IMR-90 (cell line): Measurements from ENCODE around the gene INPP5A. TPM values are rescaled to one million over a fixed set of nuclear protein-coding genes. Genes with fewer than 3 reads are reported as not detected.

Experiments
- ATAC-seq: fragments of 200-7000 bp; cut with Tn5 transposase; 2 replicates; pipeline ENCODE4 v1.9.1; 2020; ENCODE audit warnings: low read depth, mild to moderate bottlenecking, moderate library complexity
- BruUV-seq: library from RNA; stranded (reverse); fragments of 400-500 nt; replicated peaks from 2 replicates; lab custom pipeline; 2021; lab: Mats Ljungman, UMichigan
- CTCF ChIA-PET: fragments of 300-600 bp; formaldehyde crosslinking; extraction: SDS; loops from one replicate; lab custom pipeline; 2021; ENCODE audit warnings: antibody characterized with exemption; lab: Yijun Ruan, JAX
- POLR2A ChIA-PET: fragments of 300-600 bp; sonication (Branson Sonifier 250); formaldehyde crosslinking; loops from one replicate; lab custom pipeline; 2022; ENCODE audit warnings: antibody characterized with exemption; ENCODE audit not compliant: unreplicated experiment; lab: Charles Lee
- DNase-seq: peaks from one replicate; pipeline ENCODE4 v3.0.0; 2013
- H2AFZ ChIP-seq: replicated peaks from 2 replicates; pipeline ENCODE3; 2013; ENCODE audit warnings: low read length, mild to moderate bottlenecking; ENCODE audit not compliant: poor library complexity
- H2AK5ac ChIP-seq: 2 replicates; pipeline ENCODE4 v1.6.1; 2013; ENCODE audit warnings: low read depth, low read length, inconsistent platforms
- H2AK9ac ChIP-seq: replicated peaks from 2 replicates; pipeline ENCODE3; 2013; ENCODE audit warnings: mild to moderate bottlenecking, low read depth, low read length, moderate library complexity; ENCODE audit not compliant: poor library complexity
- H2BK120ac ChIP-seq: 2 replicates; pipeline ENCODE4 v1.6.1; 2013; ENCODE audit warnings: low read depth, low read length, inconsistent platforms
- H2BK15ac ChIP-seq: 3 replicates; pipeline ENCODE4 v1.6.1; 2013; ENCODE audit warnings: low read depth, low read length, inconsistent platforms
- H2BK20ac ChIP-seq: 2 replicates; pipeline ENCODE4 v1.6.1; 2013; ENCODE audit warnings: low read depth, mild to moderate bottlenecking, inconsistent platforms, low read length, moderate library complexity
- H2BK5ac ChIP-seq: 2 replicates; pipeline ENCODE4 v1.6.1; 2013; ENCODE audit warnings: mild to moderate bottlenecking, low read depth, low read length, inconsistent platforms; ENCODE audit not compliant: poor library complexity, severe bottlenecking
- H3K14ac ChIP-seq: replicated peaks from 2 replicates; pipeline ENCODE4 v1.6.1; 2013; ENCODE audit warnings: low read depth, low read length, inconsistent platforms
- H3K18ac ChIP-seq: 2 replicates; pipeline ENCODE4 v1.6.1; 2013; ENCODE audit warnings: low read depth, low read length, control low read depth
- H3K23ac ChIP-seq: 2 replicates; pipeline ENCODE4 v1.6.1; 2013; ENCODE audit warnings: low read depth, low read length, inconsistent platforms
- H3K27ac ChIP-seq: 2 replicates; pipeline ENCODE4 v1.5.1; 2013; ENCODE audit warnings: mild to moderate bottlenecking, control low read depth, low read length; ENCODE audit not compliant: insufficient read depth
- H3K27me3 ChIP-seq: 2 replicates; pipeline ENCODE4 v1.6.1; 2013; ENCODE audit warnings: low read length; ENCODE audit not compliant: control insufficient read depth, insufficient read depth
- H3K36me3 ChIP-seq: 2 replicates; pipeline ENCODE4 v1.6.1; 2013; ENCODE audit warnings: low read length, mixed read lengths; ENCODE audit not compliant: control insufficient read depth, insufficient read depth
- H3K4ac ChIP-seq: 2 replicates; pipeline ENCODE4 v1.6.1; 2013; ENCODE audit warnings: low read depth, low read length, inconsistent platforms
- H3K4me1 ChIP-seq: 2 replicates; pipeline ENCODE4 v1.6.1; 2013; ENCODE audit warnings: low read length, mixed read lengths; ENCODE audit not compliant: control insufficient read depth, insufficient read depth
- H3K4me2 ChIP-seq: 2 replicates; pipeline ENCODE4 v1.6.1; 2013; ENCODE audit warnings: low read depth, mild to moderate bottlenecking, control low read depth, low read length, moderate library complexity
- H3K4me3 ChIP-seq: 2 replicates; pipeline ENCODE4 v1.5.1; 2013; ENCODE audit warnings: low read depth, mild to moderate bottlenecking, control low read depth, low read length, moderate library complexity; ENCODE audit not compliant: insufficient read depth
- H3K56ac ChIP-seq: 2 replicates; pipeline ENCODE4 v1.6.1; 2013; ENCODE audit warnings: low read length, inconsistent platforms; ENCODE audit not compliant: insufficient read depth; ENCODE audit errors: extremely low read depth
- H3K79me1 ChIP-seq, 2 experiments: 2 replicates each; pipeline ENCODE4 v1.6.1; 2013; ENCODE audit warnings: low read length in 2 of 2, inconsistent platforms in 1 of 2, low read depth in 1 of 2
- H3K9ac ChIP-seq: 2 replicates; pipeline ENCODE4 v1.6.1; 2013; ENCODE audit warnings: low read depth, low read length, control low read depth
- H3K9me1 ChIP-seq: 2 replicates; pipeline ENCODE4 v1.6.1; 2013; ENCODE audit warnings: low read length, inconsistent platforms; ENCODE audit not compliant: insufficient read depth
- H3K9me3 ChIP-seq: 2 replicates; pipeline ENCODE4 v1.6.1; 2013; ENCODE audit warnings: low read length; ENCODE audit not compliant: control insufficient read depth, insufficient read depth
- H4K20me1 ChIP-seq: 2 replicates; pipeline ENCODE4 v1.6.1; 2013; ENCODE audit warnings: low read length, inconsistent platforms; ENCODE audit not compliant: insufficient read depth
- H4K5ac ChIP-seq: 2 replicates; pipeline ENCODE4 v1.6.1; 2013; ENCODE audit warnings: mild to moderate bottlenecking, low read depth, low read length, control low read depth
- H4K8ac ChIP-seq, 2 experiments: 2 replicates each; pipeline ENCODE4 v1.6.1; 2013; ENCODE audit warnings: low read depth in 2 of 2, low read length in 2 of 2, control low read depth in 1 of 2, inconsistent platforms in 1 of 2
- H4K91ac ChIP-seq: 2 replicates; pipeline ENCODE4 v1.6.1; 2013; ENCODE audit warnings: low read depth, low read length, inconsistent platforms; ENCODE audit not compliant: insufficient read depth
- BHLHE40 ChIP-seq: fragments of 150-350 bp; IDR thresholded peaks from 2 replicates; pipeline ENCODE4 v1.6.1; 2016; ENCODE audit warnings: mild to moderate bottlenecking, low read depth, low read length
- CEBPB ChIP-seq: IDR thresholded peaks from 2 replicates; pipeline ENCODE4 v1.6.1; 2012; ENCODE audit warnings: low read depth, low read length, improper control_type of control experiment
- CHD1 ChIP-seq: IDR thresholded peaks from 2 replicates; pipeline ENCODE4 v1.6.1; 2012; ENCODE audit warnings: low read depth, low read length, improper control_type of control experiment
- MAZ ChIP-seq: IDR thresholded peaks from 2 replicates; pipeline ENCODE4 v1.6.1; 2012; ENCODE audit warnings: low read depth, mild to moderate bottlenecking, low read length, improper control_type of control experiment, moderate library complexity, borderline replicate concordance
- MXI1 ChIP-seq: IDR thresholded peaks from 2 replicates; pipeline ENCODE4 v1.6.1; 2012; ENCODE audit warnings: low read depth, mild to moderate bottlenecking, low read length, moderate library complexity, borderline replicate concordance
- NFE2L2 ChIP-seq: fragments of 150-350 bp; IDR thresholded peaks from 2 replicates; pipeline ENCODE4 v1.6.1; 2016; ENCODE audit warnings: low read depth, mild to moderate bottlenecking, low read length
- POLR2A ChIP-seq: IDR thresholded peaks from 2 replicates; pipeline ENCODE4 v1.6.1; 2012; ENCODE audit warnings: mild to moderate bottlenecking, low read depth, low read length
- RAD21 ChIP-seq: IDR thresholded peaks from 2 replicates; pipeline ENCODE4 v1.6.1; 2012; ENCODE audit warnings: low read length, improper control_type of control experiment
- RCOR1 ChIP-seq: IDR thresholded peaks from 2 replicates; pipeline ENCODE4 v1.6.1; 2012; ENCODE audit warnings: mild to moderate bottlenecking, low read length, improper control_type of control experiment; ENCODE audit not compliant: insufficient replicate concordance
- SMC3 ChIP-seq: fragments of 150-350 bp; IDR thresholded peaks from 2 replicates; pipeline ENCODE4 v1.6.1; 2016; ENCODE audit warnings: low read depth, mild to moderate bottlenecking, antibody characterized with exemption, low read length, moderate library complexity
- WGBS, 2 experiments: methylation state at CpG; one replicate each; pipeline versions ENCODE4 v1.1.5 to v1.1.7; 2013; ENCODE audit warnings: missing lambda C conversion rate in 2 of 2; ENCODE audit not compliant: insufficient read length in 1 of 2; ENCODE audit errors: extremely low coverage in 2 of 2; 5-methylcytosine and 5-hydroxymethylcytosine counted together
- dilution Hi-C: fragments of 300-500 bp; cut with HindIII; formaldehyde crosslinking; loops from one replicate; pipeline ENCODE4 v1.14.3; 2018; ENCODE audit warnings: low sequenced_read_pairs; ENCODE audit not compliant: unreplicated experiment
- in situ Hi-C: fragments of 300-500 bp; cut with MboI; formaldehyde crosslinking; loops from 3 replicates; pipeline ENCODE4 v1.14.3; 2019; ENCODE audit warnings: low sequenced_read_pairs, inconsistent platforms, mixed read lengths
- intact Hi-C: fragments of 100-400 bp; cut with micrococcal nuclease; formaldehyde crosslinking; loops from 2 replicates; pipeline ENCODE4 v1.10.0; 2022
- polyA plus RNA-seq, 3 experiments: library from polyadenylated mRNA; depleted of rRNA; stranded (reverse); fragments of >200 nt; gene quantifications; 2 replicates each; pipeline ENCODE4 v1.2.3, GENCODE V29; 2012; ENCODE audit warnings: low replicate concordance in 1 of 3
- total RNA-seq: library from RNA; depleted of rRNA; stranded (reverse); fragments of >200 nt; gene quantifications from 2 replicates; pipeline ENCODE4 v1.2.3, GENCODE V29; 2012
- TF ChIP-seq, protein P1 (sequence below): fragments of 150-350 bp; IDR thresholded peaks from 2 replicates; pipeline ENCODE4 v1.6.1; 2017; ENCODE audit warnings: mild to moderate bottlenecking, antibody characterized with exemption, low read length, low read depth
- TF ChIP-seq, protein P2 (sequence below): conservative IDR thresholded peaks from 2 replicates; pipeline ENCODE4 v1.5.1; 2012; ENCODE audit warnings: mild to moderate bottlenecking, low read depth, low read length, improper control_type of control experiment
- TF ChIP-seq, protein P3 (sequence below): fragments of 150-350 bp; IDR thresholded peaks from 2 replicates; pipeline ENCODE4 v1.6.1; 2016; ENCODE audit warnings: low read depth, mild to moderate bottlenecking, low read length, moderate library complexity, borderline replicate concordance

Gene INPP5A
- total and polyA plus RNA-seq, 2 of the 4 experiments (the other 2 are of a cell fraction): 21.4 to 36.7 TPM

DNA sequence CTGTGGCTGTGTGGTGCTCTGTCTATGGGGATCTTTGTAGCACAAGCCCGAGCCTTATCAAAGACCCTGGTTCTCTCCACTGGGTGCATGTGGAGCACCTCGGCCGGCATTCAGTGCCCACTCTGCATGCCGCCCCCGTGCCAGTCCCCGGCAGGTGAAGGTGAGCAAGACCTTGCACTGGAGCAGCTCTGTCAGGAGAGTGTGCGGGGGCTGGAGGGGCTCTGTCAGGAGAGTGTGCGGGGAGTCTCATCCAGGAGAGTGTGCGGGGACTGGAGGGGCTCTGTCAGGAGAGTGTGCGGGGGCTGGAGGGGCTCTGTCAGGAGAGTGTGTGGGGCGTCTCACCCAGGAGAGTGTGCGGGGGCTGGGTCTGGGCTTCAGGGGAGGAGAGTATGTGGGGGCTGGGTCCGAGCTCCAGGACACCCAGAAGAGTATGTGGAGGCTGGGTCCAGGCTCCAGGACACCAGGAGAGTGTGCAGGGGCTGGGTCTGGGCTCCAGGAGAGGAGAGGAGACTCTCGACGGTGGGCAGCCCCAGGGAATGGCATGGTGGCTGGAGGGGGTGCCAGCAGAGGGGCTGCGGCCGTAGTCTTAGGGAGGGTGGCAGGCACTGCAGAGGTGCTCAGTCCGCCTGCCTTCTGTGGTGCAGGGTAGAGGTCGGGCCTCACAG, 40.8 kb downstream of the INPP5A start:
- H4K20me1 ChIP-seq: peaks cover 86% of the 10 kb centered on the region
- BruUV-seq: no TSS peak
- no peak overlapping the region for H2BK120ac ChIP-seq
- no peak overlapping the region for H2BK20ac ChIP-seq
- peaks cover 12% of the 10 kb centered on the region; the same call in 1 of the 2 replicates for H3K9me1 ChIP-seq
- ChIA-PET POLR2A (no interaction called here), CTCF (no interaction called here)
- no peak overlapping the region for H3K14ac ChIP-seq
- intact Hi-C loops: loop anchor here (5.0 kb wide), 1 partner anchor 41 kb away; the partner anchor contains the start of gene INPP5A
- no peak overlapping the region for H4K5ac ChIP-seq
- H4K8ac ChIP-seq: no peak overlapping the region
- no peak overlapping the region for H4K91ac ChIP-seq
- WGBS, 2 experiments: 92% methylated on average over 10 of the region's 19 CpGs; no CpG with 5 or more reads in 1 of the 2 experiments
- no peak overlapping the region for H2BK15ac ChIP-seq
- H3K79me1 ChIP-seq: peaks cover 20 to 57% of the 10 kb centered on the region in 2 experiments
- no peak overlapping the region for H3K4me2 ChIP-seq
- dilution Hi-C loops: no loop called here
- TF ChIP-seq MAZ (no peak), CHD1 (no peak), MXI1 (no peak), NFE2L2 (no peak), SMC3 (no peak), RCOR1 (no peak), CEBPB (no peak), BHLHE40 (no peak), POLR2A (no peak), RAD21 (no peak)
- TF ChIP-seq, protein P1, sequence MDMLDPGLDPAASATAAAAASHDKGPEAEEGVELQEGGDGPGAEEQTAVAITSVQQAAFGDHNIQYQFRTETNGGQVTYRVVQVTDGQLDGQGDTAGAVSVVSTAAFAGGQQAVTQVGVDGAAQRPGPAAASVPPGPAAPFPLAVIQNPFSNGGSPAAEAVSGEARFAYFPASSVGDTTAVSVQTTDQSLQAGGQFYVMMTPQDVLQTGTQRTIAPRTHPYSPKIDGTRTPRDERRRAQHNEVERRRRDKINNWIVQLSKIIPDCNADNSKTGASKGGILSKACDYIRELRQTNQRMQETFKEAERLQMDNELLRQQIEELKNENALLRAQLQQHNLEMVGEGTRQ: no peak
- TF ChIP-seq, protein P2, sequence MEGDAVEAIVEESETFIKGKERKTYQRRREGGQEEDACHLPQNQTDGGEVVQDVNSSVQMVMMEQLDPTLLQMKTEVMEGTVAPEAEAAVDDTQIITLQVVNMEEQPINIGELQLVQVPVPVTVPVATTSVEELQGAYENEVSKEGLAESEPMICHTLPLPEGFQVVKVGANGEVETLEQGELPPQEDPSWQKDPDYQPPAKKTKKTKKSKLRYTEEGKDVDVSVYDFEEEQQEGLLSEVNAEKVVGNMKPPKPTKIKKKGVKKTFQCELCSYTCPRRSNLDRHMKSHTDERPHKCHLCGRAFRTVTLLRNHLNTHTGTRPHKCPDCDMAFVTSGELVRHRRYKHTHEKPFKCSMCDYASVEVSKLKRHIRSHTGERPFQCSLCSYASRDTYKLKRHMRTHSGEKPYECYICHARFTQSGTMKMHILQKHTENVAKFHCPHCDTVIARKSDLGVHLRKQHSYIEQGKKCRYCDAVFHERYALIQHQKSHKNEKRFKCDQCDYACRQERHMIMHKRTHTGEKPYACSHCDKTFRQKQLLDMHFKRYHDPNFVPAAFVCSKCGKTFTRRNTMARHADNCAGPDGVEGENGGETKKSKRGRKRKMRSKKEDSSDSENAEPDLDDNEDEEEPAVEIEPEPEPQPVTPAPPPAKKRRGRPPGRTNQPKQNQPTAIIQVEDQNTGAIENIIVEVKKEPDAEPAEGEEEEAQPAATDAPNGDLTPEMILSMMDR: no peak
- TF ChIP-seq, protein P3, sequence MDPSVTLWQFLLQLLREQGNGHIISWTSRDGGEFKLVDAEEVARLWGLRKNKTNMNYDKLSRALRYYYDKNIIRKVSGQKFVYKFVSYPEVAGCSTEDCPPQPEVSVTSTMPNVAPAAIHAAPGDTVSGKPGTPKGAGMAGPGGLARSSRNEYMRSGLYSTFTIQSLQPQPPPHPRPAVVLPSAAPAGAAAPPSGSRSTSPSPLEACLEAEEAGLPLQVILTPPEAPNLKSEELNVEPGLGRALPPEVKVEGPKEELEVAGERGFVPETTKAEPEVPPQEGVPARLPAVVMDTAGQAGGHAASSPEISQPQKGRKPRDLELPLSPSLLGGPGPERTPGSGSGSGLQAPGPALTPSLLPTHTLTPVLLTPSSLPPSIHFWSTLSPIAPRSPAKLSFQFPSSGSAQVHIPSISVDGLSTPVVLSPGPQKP: no peak
- DNase-seq: no peak
- H2AFZ ChIP-seq: no peak overlapping the region
- no peak for ATAC-seq
- H3K9me3 ChIP-seq: no peaks in the 10 kb centered on the region
- H3K36me3 ChIP-seq: no peaks in the 10 kb centered on the region
- H3K27ac ChIP-seq: no peak overlapping the region
- H3K27me3 ChIP-seq: peaks cover 2% of the 10 kb centered on the region; the same call in 1 of the 2 replicates
- H3K18ac ChIP-seq: no peak overlapping the region
- H2AK5ac ChIP-seq: no peak overlapping the region
- H3K23ac ChIP-seq: no peak overlapping the region
- peaks cover 13% of the 10 kb centered on the region for H3K4me1 ChIP-seq
- H2AK9ac ChIP-seq: no peak overlapping the region
- no peak overlapping the region for H2BK5ac ChIP-seq
- H3K4me3 ChIP-seq: no peak overlapping the region
- no peak overlapping the region for H3K4ac ChIP-seq
- in situ Hi-C loops: no loop called here
- no peak overlapping the region for H3K56ac ChIP-seq
- no peak overlapping the region for H3K9ac ChIP-seq
